GM12878 (cell line): ENCODE data around the gene MSRB2. TPM values are rescaled to one million over a fixed set of nuclear protein-coding genes. Genes with fewer than 3 reads are reported as not detected.

Source experiments
- ATAC-seq: fragments of 200-7000 bp; cut with Tn5 transposase; 3 replicates; pipeline ENCODE4 v1.9.1; 2020; ENCODE audit warnings: mild to moderate bottlenecking, moderate library complexity
- BruUV-seq: library from RNA; stranded (reverse); fragments of 400-500 nt; replicated peaks from 2 replicates; lab custom pipeline; 2021; lab: Mats Ljungman, UMichigan
- CTCF ChIA-PET: fragments of 300-600 bp; sonication (Branson Sonifier 250); formaldehyde crosslinking; extraction: SDS; loops from one replicate; lab custom pipeline; 2021; ENCODE audit warnings: inconsistent platforms; lab: Yijun Ruan, JAX
- POLR2A ChIA-PET: fragments of 350-600 bp; formaldehyde crosslinking; extraction: SDS; loops from one replicate; lab custom pipeline; 2021; ENCODE audit warnings: inconsistent platforms; lab: Charles Lee
- RAD21 ChIA-PET: fragments of 300-600 bp; sonication (Branson Sonifier 250); formaldehyde crosslinking; loops from one replicate; lab custom pipeline; 2023; ENCODE audit warnings: antibody characterized with exemption; ENCODE audit not compliant: unreplicated experiment; lab: Charles Lee
- SMC1A ChIA-PET: fragments of 300-600 bp; sonication (Branson Sonifier 250); formaldehyde crosslinking; loops from one replicate; lab custom pipeline; 2023; ENCODE audit not compliant: unreplicated experiment, uncharacterized antibody; lab: Charles Lee
- DNase-seq: peaks from one replicate; pipeline ENCODE4 v3.0.0-alpha.2; 2011; ENCODE audit warnings: low read depth, low spot score
- FAIRE-seq: peaks from 3 replicates; lab custom pipeline; 2011; peaks lifted over from hg19 to GRCh38; lab: Jason Lieb, UNC
- H2AFZ ChIP-seq: 2 replicates; pipeline ENCODE4 v1.6.0; 2011; ENCODE audit warnings: low read depth, low read length, control low read depth; ENCODE audit not compliant: control insufficient read depth
- H3K27ac ChIP-seq: 2 replicates; pipeline ENCODE4 v1.5.1; 2011; ENCODE audit warnings: control low read depth; ENCODE audit not compliant: control insufficient read depth, insufficient read depth
- H3K27me3 ChIP-seq, 2 experiments: replicated peaks in 1 of 2; 2 replicates each; pipeline versions ENCODE4 v1.6.0 to v1.6.1; 2011; ENCODE audit warnings: low read length in 1 of 2; ENCODE audit not compliant: control insufficient read depth in 2 of 2, insufficient read depth in 2 of 2
- H3K36me3 ChIP-seq, 2 experiments: 2 replicates each; pipeline ENCODE4 v1.5.1; 2011; ENCODE audit warnings: low read length in 1 of 2; ENCODE audit not compliant: control insufficient read depth in 2 of 2, insufficient read depth in 2 of 2
- H3K4me1 ChIP-seq: 2 replicates; pipeline ENCODE4 v1.6.1; 2011; ENCODE audit warnings: mild to moderate bottlenecking, low read length, moderate library complexity, mixed read lengths; ENCODE audit not compliant: control insufficient read depth, insufficient read depth
- H3K4me2 ChIP-seq: 2 replicates; pipeline ENCODE4 v1.6.0; 2011; ENCODE audit warnings: control low read depth; ENCODE audit not compliant: control insufficient read depth, insufficient read depth
- H3K4me3 ChIP-seq: fragments of 200-600 bp; sonication (generic); 2 replicates; pipeline ENCODE4 v1.5.1; 2016
- H3K79me2 ChIP-seq: 2 replicates; pipeline ENCODE4 v1.6.0; 2011; ENCODE audit warnings: low read length; ENCODE audit not compliant: control insufficient read depth, insufficient read depth
- H3K9ac ChIP-seq: 2 replicates; pipeline ENCODE4 v1.8.0; 2011; ENCODE audit warnings: low read length, control low read depth, mixed read lengths; ENCODE audit not compliant: control insufficient read depth, insufficient read depth
- H3K9me3 ChIP-seq: replicated peaks from 3 replicates; pipeline ENCODE4 v1.5.1; 2011; ENCODE audit warnings: mild to moderate bottlenecking, low read length; ENCODE audit not compliant: control insufficient read depth, insufficient read depth
- H4K20me1 ChIP-seq: 2 replicates; pipeline ENCODE4 v1.6.0; 2011; ENCODE audit not compliant: control insufficient read depth, insufficient read depth
- CHD2 ChIP-seq: IDR thresholded peaks from 2 replicates; pipeline ENCODE4 v1.6.1; 2011; ENCODE audit warnings: low read depth, low read length, improper control_type of control experiment, borderline replicate concordance
- FOS ChIP-seq: IDR thresholded peaks from 3 replicates; pipeline ENCODE4 v1.6.1; 2011; ENCODE audit warnings: borderline replicate concordance; ENCODE audit not compliant: insufficient read length; ENCODE audit errors: extremely low read depth
- FOXK2 ChIP-seq: fragments of 450-650 bp; IDR thresholded peaks from 2 replicates; pipeline ENCODE4 v1.6.1; 2017; ENCODE audit warnings: mild to moderate bottlenecking, moderate library complexity
- GATAD2B ChIP-seq: fragments of 450-650 bp; conservative IDR thresholded peaks from 2 replicates; pipeline ENCODE4 v1.6.1; 2017; ENCODE audit warnings: low read depth, mild to moderate bottlenecking, moderate library complexity
- NFXL1 ChIP-seq: fragments of 450-650 bp; IDR thresholded peaks from 2 replicates; pipeline ENCODE4 v1.6.1; 2017; ENCODE audit warnings: antibody characterized with exemption, mild to moderate bottlenecking, borderline replicate concordance
- POLR2AphosphoS2 ChIP-seq: IDR thresholded peaks from 2 replicates; pipeline ENCODE4 v1.6.1; 2011; ENCODE audit warnings: low read depth, mild to moderate bottlenecking, low read length, improper control_type of control experiment, moderate library complexity
- POLR2AphosphoS5 ChIP-seq: IDR thresholded peaks from 2 replicates; pipeline ENCODE4 v1.6.1; 2011; ENCODE audit warnings: mild to moderate bottlenecking, low read length, inconsistent platforms
- RBBP5 ChIP-seq: fragments of 200-600 bp; sonication (generic); conservative IDR thresholded peaks from 2 replicates; pipeline ENCODE4 v1.6.1; 2016
- SIX5 ChIP-seq: IDR thresholded peaks from 2 replicates; pipeline ENCODE4 v1.6.1; 2011; ENCODE audit warnings: mild to moderate bottlenecking, low read depth, low read length, moderate library complexity; ENCODE audit not compliant: severe bottlenecking
- SMAD1 ChIP-seq: fragments of 450-650 bp; IDR thresholded peaks from 2 replicates; pipeline ENCODE4 v1.6.1; 2018; ENCODE audit warnings: mild to moderate bottlenecking, low read depth; ENCODE audit not compliant: partially characterized antibody
- WGBS: methylation state at CpG from one replicate; pipeline ENCODE4 v1.1.6; 2016; ENCODE audit warnings: low lambda C conversion rate; ENCODE audit not compliant: insufficient replicate concordance, insufficient coverage; ENCODE audit errors: missing lambda C conversion rate; 5-methylcytosine and 5-hydroxymethylcytosine counted together
- in situ Hi-C: fragments of 300-500 bp; cut with MboI; formaldehyde crosslinking; loops from 9 replicates; pipeline ENCODE4 v1.14.3; 2018; ENCODE audit warnings: mixed read lengths
- intact Hi-C: fragments of 100-400 bp; cut with micrococcal nuclease; formaldehyde crosslinking; loops from one replicate; pipeline ENCODE4 v1.14.2; 2022; ENCODE audit not compliant: unreplicated experiment
- polyA plus RNA-seq, 11 experiments: library from polyadenylated mRNA; depleted of rRNA in 4 of 11; unstranded in 6 of 11; stranded (reverse) in 5 of 11; fragments of >200 nt; fragmentation: Nextera tagmentation in 4 of 11; fragmentation: Illumina TruSeq in 1 of 11; extraction: Ambion mirVana in 4 of 11; extraction: Trizol in 1 of 11; gene quantifications; 1 replicate in 1 of 11; 2 replicates in 10 of 11; pipeline versions ENCODE4 v1.2.1 to v1.2.3, GENCODE V29; 2011 to 2016; ENCODE audit warnings: inconsistent platforms in 2 of 11, missing spikeins in 2 of 11, low read depth in 1 of 11
- total RNA-seq, 4 experiments: library from RNA; depleted of rRNA in 3 of 4; stranded (reverse); fragments of >200 nt in 3 of 4; fragmentation: Illumina TruSeq in 1 of 4; extraction: Trizol in 1 of 4; gene quantifications; 2 replicates each; pipeline versions ENCODE4 v1.2.1 to v1.2.3, GENCODE V29; 2013 to 2021
- TF ChIP-seq, protein P1 (sequence below), 3 experiments: IDR thresholded peaks in 2 of 3; conservative IDR thresholded peaks in 1 of 3; 2 replicates each; pipeline ENCODE4 v1.5.1; 2011; ENCODE audit warnings: low read depth in 3 of 3, low read length in 3 of 3, mild to moderate bottlenecking in 3 of 3, control low read depth in 2 of 3, moderate library complexity in 2 of 3, inconsistent platforms in 1 of 3, mixed read lengths in 1 of 3; ENCODE audit not compliant: control insufficient read depth in 2 of 3, insufficient read depth in 1 of 3; ENCODE audit errors: extremely low read depth in 1 of 3
- TF ChIP-seq, protein P2 (sequence below): fragments of 450-650 bp; IDR thresholded peaks from 2 replicates; pipeline ENCODE4 v1.6.1; 2017; ENCODE audit warnings: mild to moderate bottlenecking, moderate library complexity
- TF ChIP-seq, protein P3 (sequence below): IDR thresholded peaks from 2 replicates; pipeline ENCODE4 v1.6.1; 2012; ENCODE audit warnings: low read depth, low read length, improper control_type of control experiment
- TF ChIP-seq, protein P4 (sequence below): IDR thresholded peaks from 2 replicates; pipeline ENCODE4 v1.6.1; 2011; ENCODE audit warnings: borderline replicate concordance, low read depth, mild to moderate bottlenecking, moderate library complexity, mixed read lengths, low read length; ENCODE audit not compliant: insufficient read depth; ENCODE audit errors: extremely low read length

Gene MSRB2
- total and polyA plus RNA-seq, 10 of the 15 experiments (the other 5 are each of a cell fraction or from before 2014, with no cell fraction given), result 1.5 to 18.6 (median 6.2) TPM

DNA sequence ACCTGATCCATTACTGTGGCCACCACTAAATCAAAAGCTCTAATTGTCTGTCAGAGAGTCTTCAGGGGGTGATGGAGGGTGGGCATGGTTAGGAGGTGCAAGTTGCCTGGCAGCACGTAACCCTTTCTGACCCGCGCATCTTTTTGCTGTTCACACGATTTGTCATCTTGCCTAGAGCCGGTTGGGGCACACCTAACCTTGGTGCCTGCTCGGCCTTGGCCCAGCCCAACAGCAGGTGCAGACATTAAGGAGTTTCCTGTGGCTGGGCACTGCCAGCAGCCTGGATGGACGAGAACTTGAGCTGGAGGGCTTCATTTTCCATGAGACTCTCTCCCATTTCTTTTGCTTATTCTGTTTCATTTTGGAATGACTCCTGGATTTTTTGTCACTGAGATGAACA, 55.7 kb downstream of the MSRB2 start (continued):
- TF ChIP-seq, protein P1, sequence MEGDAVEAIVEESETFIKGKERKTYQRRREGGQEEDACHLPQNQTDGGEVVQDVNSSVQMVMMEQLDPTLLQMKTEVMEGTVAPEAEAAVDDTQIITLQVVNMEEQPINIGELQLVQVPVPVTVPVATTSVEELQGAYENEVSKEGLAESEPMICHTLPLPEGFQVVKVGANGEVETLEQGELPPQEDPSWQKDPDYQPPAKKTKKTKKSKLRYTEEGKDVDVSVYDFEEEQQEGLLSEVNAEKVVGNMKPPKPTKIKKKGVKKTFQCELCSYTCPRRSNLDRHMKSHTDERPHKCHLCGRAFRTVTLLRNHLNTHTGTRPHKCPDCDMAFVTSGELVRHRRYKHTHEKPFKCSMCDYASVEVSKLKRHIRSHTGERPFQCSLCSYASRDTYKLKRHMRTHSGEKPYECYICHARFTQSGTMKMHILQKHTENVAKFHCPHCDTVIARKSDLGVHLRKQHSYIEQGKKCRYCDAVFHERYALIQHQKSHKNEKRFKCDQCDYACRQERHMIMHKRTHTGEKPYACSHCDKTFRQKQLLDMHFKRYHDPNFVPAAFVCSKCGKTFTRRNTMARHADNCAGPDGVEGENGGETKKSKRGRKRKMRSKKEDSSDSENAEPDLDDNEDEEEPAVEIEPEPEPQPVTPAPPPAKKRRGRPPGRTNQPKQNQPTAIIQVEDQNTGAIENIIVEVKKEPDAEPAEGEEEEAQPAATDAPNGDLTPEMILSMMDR (IDR thresholded peaks at IDR 0.05 in 2 of 3, conservative IDR thresholded peaks at IDR 0.05 in 1 of 3; ENCODE audit: control insufficient read depth in 2 of 3, extremely low read depth in 1 of 3, insufficient read depth in 1 of 3, low read depth in 3 of 3, low read length in 3 of 3), result no peak
- TF ChIP-seq, protein P2, sequence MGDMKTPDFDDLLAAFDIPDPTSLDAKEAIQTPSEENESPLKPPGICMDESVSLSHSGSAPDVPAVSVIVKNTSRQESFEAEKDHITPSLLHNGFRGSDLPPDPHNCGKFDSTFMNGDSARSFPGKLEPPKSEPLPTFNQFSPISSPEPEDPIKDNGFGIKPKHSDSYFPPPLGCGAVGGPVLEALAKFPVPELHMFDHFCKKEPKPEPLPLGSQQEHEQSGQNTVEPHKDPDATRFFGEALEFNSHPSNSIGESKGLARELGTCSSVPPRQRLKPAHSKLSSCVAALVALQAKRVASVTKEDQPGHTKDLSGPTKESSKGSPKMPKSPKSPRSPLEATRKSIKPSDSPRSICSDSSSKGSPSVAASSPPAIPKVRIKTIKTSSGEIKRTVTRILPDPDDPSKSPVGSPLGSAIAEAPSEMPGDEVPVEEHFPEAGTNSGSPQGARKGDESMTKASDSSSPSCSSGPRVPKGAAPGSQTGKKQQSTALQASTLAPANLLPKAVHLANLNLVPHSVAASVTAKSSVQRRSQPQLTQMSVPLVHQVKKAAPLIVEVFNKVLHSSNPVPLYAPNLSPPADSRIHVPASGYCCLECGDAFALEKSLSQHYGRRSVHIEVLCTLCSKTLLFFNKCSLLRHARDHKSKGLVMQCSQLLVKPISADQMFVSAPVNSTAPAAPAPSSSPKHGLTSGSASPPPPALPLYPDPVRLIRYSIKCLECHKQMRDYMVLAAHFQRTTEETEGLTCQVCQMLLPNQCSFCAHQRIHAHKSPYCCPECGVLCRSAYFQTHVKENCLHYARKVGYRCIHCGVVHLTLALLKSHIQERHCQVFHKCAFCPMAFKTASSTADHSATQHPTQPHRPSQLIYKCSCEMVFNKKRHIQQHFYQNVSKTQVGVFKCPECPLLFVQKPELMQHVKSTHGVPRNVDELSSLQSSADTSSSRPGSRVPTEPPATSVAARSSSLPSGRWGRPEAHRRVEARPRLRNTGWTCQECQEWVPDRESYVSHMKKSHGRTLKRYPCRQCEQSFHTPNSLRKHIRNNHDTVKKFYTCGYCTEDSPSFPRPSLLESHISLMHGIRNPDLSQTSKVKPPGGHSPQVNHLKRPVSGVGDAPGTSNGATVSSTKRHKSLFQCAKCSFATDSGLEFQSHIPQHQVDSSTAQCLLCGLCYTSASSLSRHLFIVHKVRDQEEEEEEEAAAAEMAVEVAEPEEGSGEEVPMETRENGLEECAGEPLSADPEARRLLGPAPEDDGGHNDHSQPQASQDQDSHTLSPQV, result no peak
- TF ChIP-seq, all 136 proteins: peak for 0

DNA sequence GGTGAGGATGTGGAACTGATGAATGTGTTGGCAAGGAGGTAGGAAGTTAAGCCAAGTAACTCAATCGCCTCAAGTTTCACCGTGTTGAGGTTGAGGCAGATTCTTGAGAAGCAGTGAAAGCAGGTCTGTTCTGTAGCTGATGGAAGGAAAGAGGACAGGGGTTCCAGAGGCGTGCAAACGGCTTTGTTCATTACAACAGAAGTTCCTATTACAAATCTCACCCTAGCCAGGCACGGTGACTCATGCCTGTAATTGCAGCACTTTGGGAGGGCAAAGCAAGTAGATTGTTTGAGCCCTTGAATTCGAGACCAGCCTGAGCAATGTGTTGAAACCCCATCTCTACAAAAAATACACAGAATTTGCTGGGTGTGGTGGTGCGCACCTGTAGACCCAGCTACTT, 59.8 kb downstream of the MSRB2 start:
- no TSS peak for BruUV-seq
- FAIRE-seq (no peak), DNase-seq (no peak), ATAC-seq (no peak)
- Histone ChIP-seq H3K27me3 (no peaks in the 10 kb centered on the region), H3K4me2 (no peak overlapping the region), H3K36me3 (no peaks in the 10 kb centered on the region), H2AFZ (no peak overlapping the region), H3K9ac (no peak overlapping the region), H4K20me1 (no peaks in the 10 kb centered on the region), H3K9me3 (no peaks in the 10 kb centered on the region), H3K4me1 (peaks cover 6% of the 10 kb centered on the region; the same call in 1 of the 2 replicates), H3K4me3 (no peak overlapping the region), H3K79me2 (no peaks in the 10 kb centered on the region), H3K27ac (no peak overlapping the region)
- ChIA-PET POLR2A (no interaction called here), RAD21 (no interaction called here), SMC1A (no interaction called here), CTCF (interaction anchor here (0.7 kb wide), 1 partner anchor 960 kb away, joined by 3 read pairs; no protein-coding TSS in a partner anchor)
- 56% methylated on average over 7 of the region's 7 CpGs for WGBS
- in situ Hi-C loops (loop anchor here (5.0 kb wide), 1 partner anchor 137 kb away; no protein-coding TSS in a partner anchor), intact Hi-C loops (loop anchor here (5.0 kb wide), 4 partner anchors 372 to 1168 kb away; no protein-coding TSS in a partner anchor)
- TF ChIP-seq SMAD1 (no peak), CHD2 (no peak), RBBP5 (no peak), FOXK2 (no peak), POLR2AphosphoS5 (no peak), POLR2AphosphoS2 (no peak), GATAD2B (no peak), NFXL1 (no peak), FOS (no peak), SIX5 (no peak)
- TF ChIP-seq, protein P3, sequence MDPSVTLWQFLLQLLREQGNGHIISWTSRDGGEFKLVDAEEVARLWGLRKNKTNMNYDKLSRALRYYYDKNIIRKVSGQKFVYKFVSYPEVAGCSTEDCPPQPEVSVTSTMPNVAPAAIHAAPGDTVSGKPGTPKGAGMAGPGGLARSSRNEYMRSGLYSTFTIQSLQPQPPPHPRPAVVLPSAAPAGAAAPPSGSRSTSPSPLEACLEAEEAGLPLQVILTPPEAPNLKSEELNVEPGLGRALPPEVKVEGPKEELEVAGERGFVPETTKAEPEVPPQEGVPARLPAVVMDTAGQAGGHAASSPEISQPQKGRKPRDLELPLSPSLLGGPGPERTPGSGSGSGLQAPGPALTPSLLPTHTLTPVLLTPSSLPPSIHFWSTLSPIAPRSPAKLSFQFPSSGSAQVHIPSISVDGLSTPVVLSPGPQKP, result no peak
- TF ChIP-seq, protein P4, sequence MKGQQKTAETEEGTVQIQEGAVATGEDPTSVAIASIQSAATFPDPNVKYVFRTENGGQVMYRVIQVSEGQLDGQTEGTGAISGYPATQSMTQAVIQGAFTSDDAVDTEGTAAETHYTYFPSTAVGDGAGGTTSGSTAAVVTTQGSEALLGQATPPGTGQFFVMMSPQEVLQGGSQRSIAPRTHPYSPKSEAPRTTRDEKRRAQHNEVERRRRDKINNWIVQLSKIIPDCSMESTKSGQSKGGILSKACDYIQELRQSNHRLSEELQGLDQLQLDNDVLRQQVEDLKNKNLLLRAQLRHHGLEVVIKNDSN, result no peak
